ENCODE data around the gene HOXD10. TPM values are rescaled to one million over a fixed set of nuclear protein-coding genes. Genes with fewer than 3 reads are reported as not detected.

Gene HOXD10
- total and polyA plus RNA-seq, 2 experiments from 2014 or later, result not detected

GRCh38 chr2:176098366-176099158 is 18.0 kb upstream of the HOXD10 start:
- Histone ChIP-seq H3K27ac (ENCODE audit: low read depth) (no peak overlapping the region), H3K4me1 (ENCODE audit: insufficient read depth) (peaks cover 62% of the 10 kb centered on the region), H3K36me3 (ENCODE audit: insufficient read depth) (no peaks in the 10 kb centered on the region; the same call in 1 of the 2 replicates), H3K4me3 (peak overlapping the region; percentile 46), H3K79me2 (replicated peaks; ENCODE audit: insufficient read depth) (no peaks in the 10 kb centered on the region), H3F3A (replicated peaks; ENCODE audit: low read depth) (peaks cover 26% of the 10 kb centered on the region), H3K9me2 (ENCODE audit: insufficient read depth) (no peaks in the 10 kb centered on the region), H3K4me2 (peak overlapping the region; percentile 94), H3K27me3 (ENCODE audit: insufficient read depth) (peaks cover 94% of the 10 kb centered on the region), H2AFZ (peak overlapping the region; percentile 7), H4K20me1 (replicated peaks; ENCODE audit: insufficient read depth) (peaks cover 45% of the 10 kb centered on the region)
- H3K27me3 Mint-ChIP-seq (ENCODE audit: insufficient read depth, low read depth, poor library complexity), result peaks cover 99% of the 10 kb centered on the region
- peaks cover 42% of the 10 kb centered on the region for H3K4me1 Mint-ChIP-seq
- H3K36me3 Mint-ChIP-seq (ENCODE audit: low read depth), result no peaks in the 10 kb centered on the region; the same call in 2 of the 3 replicates
- no peak overlapping the region for H3K27ac Mint-ChIP-seq
- ATAC-seq (peak; percentile 5), DNase-seq (ENCODE audit: low spot score) (peak; percentile 66)
- peak overlapping the region; percentile 68 for H3K4me3 Mint-ChIP-seq
- no peak for TF ChIP-seq ZNF331 (CRISPR knock-in tag; IDR thresholded peaks at IDR 0.05; ENCODE audit: low read depth)
- TF ChIP-seq ZNF462 (CRISPR knock-in tag; IDR thresholded peaks at IDR 0.05), result no peak
- no peak for TF ChIP-seq CREB1 (CRISPR knock-in tag; IDR thresholded peaks at IDR 0.05; ENCODE audit: low read depth)
- no peak for TF ChIP-seq REST (IDR thresholded peaks at IDR 0.05; ENCODE audit: unreplicated experiment)
- TF ChIP-seq EZH2 (IDR thresholded peaks at IDR 0.05; ENCODE audit: low read depth, unreplicated experiment), result peak; percentile 86
- TF ChIP-seq EZH2phosphoT487 (IDR thresholded peaks at IDR 0.05; ENCODE audit: unreplicated experiment), result peak; percentile 74
- TF ChIP-seq POLR2AphosphoS5 (IDR thresholded peaks at IDR 0.05; ENCODE audit: low read depth), result no peak
- no peak for TF ChIP-seq NANOG (IDR thresholded peaks at IDR 0.05; ENCODE audit: borderline replicate concordance)
- no peaks in the 10 kb centered on the region for H3K9me3 Mint-ChIP-seq

Data from GM23338 (cell line).